HT-29 (cell line): ENCODE data around the gene GAD1. TPM values are rescaled to one million over a fixed set of nuclear protein-coding genes. Genes with fewer than 3 reads are reported as not detected.

Experiments used
- DNase-seq: peaks from one replicate; pipeline ENCODE4 v3.0.0-alpha.2; 2015; ENCODE audit warnings: low spot score
- total RNA-seq: library from RNA; depleted of rRNA; stranded (reverse); fragments of >200 nt; shearing (Covaris generic); gene quantifications from 2 replicates; pipeline ENCODE4 v1.2.3, GENCODE V29; 2014

The GAD1 gene
- total RNA-seq, 1 experiment from 2014 or later, result 29.8 TPM

GRCh38 chr2:170818036-170818751 is 1.5 kb downstream of the GAD1 start:
- no peak for DNase-seq

GRCh38 chr2:170818752-170819470 is 2.2 kb downstream of the GAD1 start:
- DNase-seq, result no peak

- no peak for DNase-seq
These were observed 3.3 kb downstream of the GAD1 start for GRCh38 chr2:170819680-170820664.

DNA sequence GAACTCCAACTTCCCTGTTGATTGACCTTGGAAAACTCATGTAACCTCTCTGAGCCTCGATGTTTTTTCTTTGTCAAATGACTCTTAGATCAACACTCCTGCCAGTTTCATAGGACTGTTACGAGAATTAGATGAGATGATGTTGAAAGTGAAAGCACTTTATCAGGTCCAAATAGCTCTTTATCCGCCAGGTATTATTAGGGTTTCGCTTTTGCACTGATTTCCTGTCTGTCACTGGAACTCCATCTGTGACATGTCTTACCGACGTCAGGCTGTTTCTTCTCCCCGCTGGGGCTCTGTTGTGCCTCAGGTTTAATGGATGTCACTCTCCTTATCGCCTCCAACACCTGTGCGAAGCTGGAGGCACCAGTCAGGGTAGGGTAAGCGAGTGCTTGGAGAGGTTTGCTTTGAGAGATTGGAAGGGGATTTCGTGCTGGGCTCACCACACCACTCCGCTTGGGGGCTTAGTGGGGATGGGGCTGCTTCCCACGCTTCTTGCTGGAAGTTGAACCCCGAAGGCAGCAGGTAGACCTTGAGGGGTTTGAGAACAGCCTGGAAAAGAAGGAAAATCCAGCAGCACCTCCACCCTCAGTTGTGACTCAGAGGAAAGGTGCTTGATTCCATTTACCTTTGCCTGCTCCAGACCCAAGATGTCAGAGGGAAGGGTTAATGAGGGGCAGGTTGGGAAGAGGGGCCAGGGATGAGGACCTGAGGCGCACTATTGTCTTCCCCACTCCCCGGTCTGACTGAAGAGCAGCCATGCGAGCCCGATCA is 4.3 kb downstream of the GAD1 start:
- no peak for DNase-seq

DNA sequence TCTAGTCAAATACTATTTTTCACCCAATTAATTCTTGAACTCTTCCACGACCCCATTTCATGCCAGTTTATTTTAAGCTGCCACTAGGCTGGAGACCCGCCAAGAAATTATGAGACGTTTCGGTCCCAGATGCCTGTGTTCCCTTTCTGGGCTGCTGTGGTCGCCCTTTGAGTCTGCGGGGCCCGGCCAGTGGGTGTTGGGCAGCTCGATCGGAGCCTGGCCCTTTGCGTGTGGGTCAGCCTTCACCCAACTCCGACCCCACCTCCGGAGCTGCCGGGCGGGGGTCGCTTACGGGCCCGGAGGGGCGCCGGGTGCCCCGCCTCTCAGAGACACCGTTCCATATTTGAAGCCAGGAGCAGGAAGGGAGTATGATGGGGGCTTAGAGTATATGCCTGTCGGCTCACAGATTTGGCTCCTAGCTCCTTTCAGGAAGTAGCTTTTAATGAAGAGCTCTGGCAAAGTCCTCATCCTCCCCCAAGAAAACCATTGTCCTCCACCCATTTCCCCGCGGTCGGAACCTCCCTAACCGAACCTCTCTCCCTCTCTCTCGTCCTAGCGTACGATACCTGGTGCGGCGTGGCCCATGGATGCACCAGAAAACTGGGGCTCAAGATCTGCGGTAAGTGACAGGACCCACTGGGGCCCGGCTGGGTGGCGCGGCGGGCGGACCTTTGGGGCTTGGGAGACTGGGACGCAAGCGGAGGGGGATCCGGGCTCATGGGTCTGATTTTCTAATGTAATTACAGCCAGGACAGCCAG is 5.0 kb downstream of the GAD1 start:
- DNase-seq, result no peak

DNA sequence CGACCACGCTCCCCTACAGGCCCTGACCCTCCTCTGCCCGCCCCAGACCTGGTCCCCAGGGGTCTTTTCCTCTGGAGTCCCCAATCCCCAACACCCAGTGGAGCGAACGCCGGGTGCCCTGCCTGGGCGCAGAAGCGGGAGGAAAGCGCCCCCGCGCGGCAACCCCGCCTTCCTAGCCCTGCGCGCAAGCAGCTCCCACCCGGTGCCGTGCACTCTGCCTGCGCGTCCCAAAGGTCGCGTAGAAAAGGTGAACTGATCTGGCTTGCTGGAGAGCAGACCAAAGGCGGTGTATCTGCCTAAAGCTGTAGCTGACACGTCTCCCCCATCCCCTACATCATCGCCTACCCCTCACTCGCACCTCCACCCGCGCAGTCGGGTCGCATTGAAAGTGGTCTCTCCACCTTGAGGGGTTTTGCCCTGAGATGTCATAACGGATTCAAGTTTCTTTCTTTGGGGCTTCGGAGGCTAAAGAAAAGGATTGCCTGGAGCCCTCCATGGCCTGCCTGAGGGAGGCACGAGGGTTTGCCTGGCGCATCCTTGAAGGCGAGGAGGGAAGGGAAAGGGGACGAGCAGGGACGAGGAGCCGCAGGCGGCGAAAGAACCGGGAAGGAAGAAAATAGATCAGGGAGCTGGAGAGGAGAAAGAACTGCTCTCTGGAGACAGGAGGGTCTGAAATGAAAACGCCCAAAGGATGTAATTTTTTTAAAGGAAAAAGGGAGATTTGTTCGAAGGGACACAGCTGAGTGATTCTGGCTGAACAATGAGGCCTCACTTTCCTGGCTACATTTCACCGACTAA is 5.8 kb downstream of the GAD1 start:
- no peak for DNase-seq

DNA sequence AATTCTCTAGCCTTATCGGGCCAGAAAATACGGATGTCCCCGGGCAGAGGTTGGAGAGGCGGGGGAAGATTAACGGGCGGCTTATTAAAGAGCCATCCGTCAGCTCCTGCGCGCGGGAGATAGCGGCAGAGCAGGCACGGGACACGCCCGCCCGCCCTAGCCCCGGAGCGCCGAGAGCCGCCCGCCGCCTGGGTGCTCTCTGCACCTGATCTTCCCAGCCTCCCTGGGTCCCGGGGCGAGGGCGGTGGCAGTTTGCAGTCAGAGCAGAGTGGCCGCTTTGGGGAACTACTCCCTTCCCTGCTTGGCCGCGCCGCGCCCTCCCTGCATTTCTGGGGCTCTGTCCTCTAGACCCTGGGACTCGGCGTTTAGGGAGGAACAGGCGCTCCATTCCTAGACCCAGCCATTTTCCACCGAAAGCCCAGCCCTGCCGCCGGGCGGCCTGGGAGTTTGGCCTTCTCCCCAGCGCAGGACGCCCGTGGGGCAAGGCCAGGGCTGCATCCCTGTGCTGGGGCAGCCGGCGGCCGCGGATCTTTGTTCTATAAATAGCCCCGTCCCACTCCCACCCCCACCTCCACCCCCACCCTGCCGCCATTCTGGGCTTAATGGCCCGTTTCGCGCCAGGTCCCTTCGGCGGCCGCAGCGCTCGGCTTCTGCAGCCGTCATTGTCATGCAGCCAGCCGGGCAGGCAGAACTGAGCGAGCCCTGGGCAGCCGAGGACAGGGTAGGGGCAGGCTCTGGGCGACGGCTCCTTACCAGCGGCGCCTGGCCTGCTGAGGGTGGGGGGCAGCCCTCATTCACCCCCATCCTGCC is 6.6 kb downstream of the GAD1 start:
- no peak for DNase-seq

DNA sequence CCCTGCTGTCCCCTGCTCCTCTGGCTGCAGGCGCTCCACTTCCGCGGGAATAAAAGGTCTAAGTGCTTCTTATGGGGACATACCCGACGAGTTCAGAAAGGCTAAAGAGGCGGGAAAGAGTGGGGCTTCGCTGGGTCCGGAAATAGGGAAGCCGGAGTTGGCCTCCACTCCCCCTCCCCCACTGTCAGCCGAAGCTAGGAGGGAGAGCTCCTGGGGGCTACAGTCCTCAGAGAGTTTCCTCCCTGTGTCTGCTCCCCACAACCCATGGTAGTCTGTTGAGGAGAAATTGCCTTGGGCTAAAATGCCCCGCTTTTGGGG is 7.2 kb downstream of the GAD1 start:
- no peak for DNase-seq

GRCh38 chr2:170824526-170825015 is 7.9 kb downstream of the GAD1 start:
- DNase-seq, result no peak

GRCh38 chr2:170827841-170828532 is 11.3 kb downstream of the GAD1 start:
- no peak for DNase-seq

DNA sequence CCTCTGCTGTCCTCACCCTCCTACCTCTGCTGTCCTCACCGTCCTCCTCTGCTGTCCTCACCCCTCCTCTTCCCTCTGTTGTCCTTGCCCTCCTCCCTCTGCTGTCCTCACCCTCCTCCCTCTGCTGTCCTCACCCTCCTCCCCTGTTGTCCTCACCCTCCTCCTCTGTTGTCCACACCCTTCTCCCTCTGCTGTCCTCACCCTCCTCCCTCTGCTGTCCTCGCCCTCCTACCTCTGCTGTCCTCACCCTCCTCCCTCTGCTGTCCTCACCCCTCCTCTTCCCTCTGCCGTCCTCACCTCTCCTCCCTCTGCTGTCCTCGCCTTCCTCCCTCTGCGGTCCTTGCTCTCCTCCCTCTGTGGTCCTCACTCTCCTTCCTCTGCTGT is 11.8 kb downstream of the GAD1 start:
- no peak for DNase-seq

GRCh38 chr2:170829036-170829435 is 12.3 kb downstream of the GAD1 start:
- DNase-seq, result no peak

DNA sequence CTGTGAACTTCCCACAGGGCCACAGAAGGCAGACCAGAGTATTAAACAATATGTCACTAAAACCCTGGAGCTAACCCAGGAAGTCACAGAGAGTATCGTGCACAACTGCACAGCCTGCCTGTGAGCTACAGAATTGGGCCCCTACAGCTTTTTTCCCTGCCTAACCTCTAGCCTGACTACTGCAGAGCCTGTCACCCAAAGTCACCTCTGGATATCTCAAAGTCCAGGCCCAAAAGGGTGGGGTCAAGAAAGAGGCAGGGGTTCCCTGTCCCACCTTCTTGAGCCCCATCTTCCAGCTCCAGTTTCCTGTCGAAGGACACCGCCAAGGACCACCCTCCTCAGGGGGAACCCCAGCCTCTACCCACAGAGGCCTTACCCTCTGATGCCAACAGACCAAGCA is 13.5 kb downstream of the GAD1 start:
- DNase-seq, result no peak

DNA sequence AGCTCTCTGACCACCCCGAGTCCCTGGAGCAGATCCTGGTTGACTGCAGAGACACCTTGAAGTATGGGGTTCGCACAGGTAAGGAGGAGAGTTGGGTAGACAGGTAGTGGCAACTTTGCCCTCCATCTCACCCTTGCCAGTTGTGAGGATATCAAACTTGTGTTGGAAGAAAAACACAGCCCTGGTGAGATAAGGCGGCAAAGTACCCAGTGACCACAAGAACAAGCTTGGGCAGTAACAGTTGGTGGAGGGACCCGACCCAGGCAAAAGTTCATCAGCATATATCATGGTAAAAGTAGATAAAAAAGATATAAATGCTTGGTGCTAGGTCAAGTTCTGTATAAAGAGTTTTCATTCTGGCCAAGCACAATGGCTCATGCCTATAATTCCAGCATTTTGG is 14.4 kb downstream of the GAD1 start:
- DNase-seq, result no peak

DNA sequence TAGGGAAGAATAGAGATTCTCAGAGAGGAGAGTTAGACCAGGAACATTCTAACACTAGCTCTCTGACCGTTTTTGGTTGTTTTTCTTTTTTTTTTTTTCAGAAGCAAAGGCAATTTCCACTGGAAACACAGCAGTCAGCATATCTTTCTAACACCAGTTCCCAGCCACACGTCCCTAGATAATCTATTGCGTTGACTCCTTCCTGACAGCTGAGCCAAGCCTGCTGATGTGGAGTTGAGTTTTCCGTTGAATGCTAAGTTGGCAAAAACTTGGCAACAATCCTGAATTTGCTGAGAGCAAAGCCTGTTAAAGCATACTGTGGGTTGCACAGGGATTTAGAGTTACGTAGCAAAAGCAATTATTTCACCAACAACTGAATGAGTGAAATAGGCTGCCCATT is 19.3 kb downstream of the GAD1 start:
- DNase-seq, result no peak

- no peak for DNase-seq
These were observed 24.1 kb downstream of the GAD1 start for GRCh38 chr2:170840717-170841210.

GRCh38 chr2:170842785-170843184 is 26.1 kb downstream of the GAD1 start:
- no peak for DNase-seq

- DNase-seq, result peak; percentile 61
These were observed 27.0 kb downstream of the GAD1 start for GRCh38 chr2:170843656-170844055.
